HUES64 (cell line): Measurements from ENCODE around the gene PSME1.
A peak's percentile ranks its signal among the peaks of the same experiment; 100 is the strongest.

Experiments used
- H3K27ac ChIP-seq: 2 replicates; pipeline ENCODE4 v1.7.0; 2013; ENCODE audit warnings: low read depth, low read length, inconsistent platforms
- H3K27me3 ChIP-seq: 2 replicates; pipeline ENCODE4 v1.6.1; 2013; ENCODE audit warnings: mild to moderate bottlenecking, low read length; ENCODE audit not compliant: insufficient read depth
- H3K36me3 ChIP-seq: 2 replicates; pipeline ENCODE4 v1.6.1; 2013; ENCODE audit warnings: mild to moderate bottlenecking, low read length; ENCODE audit not compliant: insufficient read depth
- H3K4me1 ChIP-seq: 2 replicates; pipeline ENCODE4 v1.6.1; 2013; ENCODE audit warnings: mild to moderate bottlenecking, low read length, moderate library complexity; ENCODE audit not compliant: insufficient read depth
- H3K4me3 ChIP-seq: 2 replicates; pipeline ENCODE4 v1.5.1; 2013; ENCODE audit warnings: mild to moderate bottlenecking, low read length, moderate library complexity
- H3K9ac ChIP-seq: 2 replicates; pipeline ENCODE4 v1.6.1; 2013; ENCODE audit warnings: mild to moderate bottlenecking, low read depth, low read length
- H3K9me3 ChIP-seq: 2 replicates; pipeline ENCODE4 v1.6.1; 2013; ENCODE audit warnings: low read depth, low read length; ENCODE audit not compliant: insufficient read depth
- WGBS: fragments of 150-250, 120-280 bp; methylation state at CpG from one replicate; pipeline ENCODE4 v1.1.7; 2013; ENCODE audit warnings: missing lambda C conversion rate; 5-methylcytosine and 5-hydroxymethylcytosine counted together

Gene PSME1

DNA sequence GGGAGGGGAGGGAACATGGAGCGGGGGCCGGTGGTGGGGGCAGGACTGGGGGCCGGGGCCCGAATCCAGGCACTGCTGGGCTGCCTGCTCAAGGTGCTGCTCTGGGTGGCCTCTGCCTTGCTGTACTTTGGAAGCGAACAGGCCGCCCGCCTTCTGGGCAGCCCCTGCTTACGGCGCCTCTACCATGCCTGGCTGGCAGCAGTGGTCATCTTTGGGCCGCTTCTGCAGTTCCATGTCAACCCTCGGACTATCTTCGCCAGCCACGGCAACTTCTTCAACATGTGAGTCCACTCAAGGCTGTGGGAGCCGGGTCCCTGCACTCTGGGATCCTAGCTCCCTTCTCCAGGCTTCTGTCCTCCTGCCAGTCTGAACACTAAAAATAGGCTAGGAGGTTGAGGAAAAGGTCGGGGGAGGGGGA, 4.4 kb upstream of the PSME1 start:
- H3K27me3 ChIP-seq = 0 out of 2 replicates have a peak, but pooled peaks cover 1% of the 10 kb centered on the region
- H3K27ac ChIP-seq = no peak overlapping the region
- H3K9me3 ChIP-seq = no peaks in the 10 kb centered on the region
- H3K4me1 ChIP-seq = no peaks in the 10 kb centered on the region
- no peak overlapping the region for H3K9ac ChIP-seq
- no peak overlapping the region for H3K4me3 ChIP-seq
- H3K36me3 ChIP-seq = no peaks in the 10 kb centered on the region
- WGBS = 91% methylated on average over 15 of the region's 15 CpGs

DNA sequence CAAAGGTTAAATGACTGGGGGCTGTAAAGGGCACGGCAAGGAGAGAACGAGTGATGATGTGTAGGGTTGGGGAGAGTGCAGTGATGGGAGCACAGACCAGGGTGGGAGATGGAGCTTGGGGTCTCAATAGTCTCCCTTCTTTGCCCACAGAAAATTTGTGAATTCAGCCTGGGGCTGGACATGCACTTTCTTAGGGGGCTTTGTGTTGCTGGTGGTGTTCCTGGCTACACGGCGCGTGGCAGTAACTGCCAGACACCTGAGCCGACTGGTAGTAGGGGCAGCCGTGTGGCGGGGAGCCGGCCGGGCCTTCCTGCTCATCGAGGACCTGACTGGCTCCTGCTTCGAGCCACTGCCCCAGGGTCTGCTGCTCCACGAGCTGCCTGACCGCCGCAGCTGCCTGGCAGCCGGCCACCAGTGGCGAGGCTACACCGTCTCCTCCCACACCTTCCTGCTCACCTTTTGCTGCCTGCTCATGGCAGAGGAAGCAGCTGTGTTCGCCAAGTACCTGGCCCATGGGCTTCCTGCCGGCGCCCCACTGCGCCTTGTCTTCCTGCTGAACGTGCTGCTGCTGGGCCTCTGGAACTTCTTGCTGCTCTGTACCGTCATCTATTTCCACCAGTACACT, 3.8 kb upstream of the PSME1 start:
- peaks cover under 1% of the 10 kb centered on the region; the same call in 1 of the 2 replicates for H3K36me3 ChIP-seq
- no peaks in the 10 kb centered on the region for H3K4me1 ChIP-seq
- H3K27ac ChIP-seq = no peak overlapping the region
- H3K9ac ChIP-seq = no peak overlapping the region
- WGBS = 90% methylated on average over 24 of the region's 24 CpGs
- no peaks in the 10 kb centered on the region for H3K9me3 ChIP-seq
- no peak overlapping the region for H3K4me3 ChIP-seq
- H3K27me3 ChIP-seq = 0 out of 2 replicates have a peak, but pooled peaks cover 4% of the 10 kb centered on the region

DNA sequence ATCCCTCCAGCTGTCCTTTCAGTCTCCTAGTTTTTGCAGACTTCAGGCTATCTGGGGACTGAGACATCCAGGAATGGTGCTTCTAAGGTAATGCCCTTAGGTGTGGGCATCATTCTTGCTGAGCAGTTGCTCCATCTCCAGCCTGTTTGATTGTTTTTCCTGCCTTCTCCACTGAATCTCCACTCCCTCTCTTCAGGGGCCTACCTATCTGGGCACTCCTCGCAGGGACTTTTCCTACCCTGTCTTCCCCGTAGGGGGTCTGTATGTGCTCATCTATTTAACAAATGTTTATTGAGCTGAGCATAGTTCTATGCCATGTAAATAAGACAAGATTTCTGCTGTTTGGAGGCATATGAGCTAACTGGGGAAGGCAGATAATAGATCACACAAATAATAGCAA, 3.0 kb upstream of the PSME1 start:
- H3K4me1 ChIP-seq = no peaks in the 10 kb centered on the region
- H3K4me3 ChIP-seq = no peak overlapping the region
- H3K9ac ChIP-seq = no peak overlapping the region
- H3K27me3 ChIP-seq = 0 out of 2 replicates have a peak, but pooled peaks cover 4% of the 10 kb centered on the region
- no peaks in the 10 kb centered on the region for H3K9me3 ChIP-seq
- 85% methylated on average over 2 of the region's 2 CpGs for WGBS
- no peak overlapping the region for H3K27ac ChIP-seq
- peaks cover 9% of the 10 kb centered on the region for H3K36me3 ChIP-seq

DNA sequence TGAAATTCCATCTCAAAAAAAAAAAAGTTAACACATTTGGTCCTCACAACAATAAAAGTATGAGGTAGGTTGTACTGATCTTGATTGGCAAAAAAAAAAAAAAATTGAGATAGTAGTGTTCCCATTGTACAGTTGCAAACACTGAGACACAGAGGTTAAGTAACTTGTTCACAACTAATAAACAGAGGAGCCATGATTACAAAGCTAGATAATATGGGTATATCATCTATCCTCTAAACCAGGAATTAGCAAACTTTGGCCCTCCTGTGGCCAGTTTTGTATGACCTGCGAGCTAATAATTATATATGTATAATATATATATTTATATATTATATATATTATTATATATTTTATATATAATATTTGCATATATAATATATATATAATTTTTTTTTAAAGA, 2.3 kb upstream of the PSME1 start:
- peaks cover 16% of the 10 kb centered on the region for H3K36me3 ChIP-seq
- no peaks in the 10 kb centered on the region for H3K4me1 ChIP-seq
- no peaks in the 10 kb centered on the region for H3K9me3 ChIP-seq
- H3K4me3 ChIP-seq = no peak overlapping the region
- no CpG with 5 or more reads among the region's 1 CpG for WGBS
- H3K27me3 ChIP-seq = 0 out of 2 replicates have a peak, but pooled peaks cover 4% of the 10 kb centered on the region
- no peak overlapping the region for H3K27ac ChIP-seq
- H3K9ac ChIP-seq = no peak overlapping the region

DNA sequence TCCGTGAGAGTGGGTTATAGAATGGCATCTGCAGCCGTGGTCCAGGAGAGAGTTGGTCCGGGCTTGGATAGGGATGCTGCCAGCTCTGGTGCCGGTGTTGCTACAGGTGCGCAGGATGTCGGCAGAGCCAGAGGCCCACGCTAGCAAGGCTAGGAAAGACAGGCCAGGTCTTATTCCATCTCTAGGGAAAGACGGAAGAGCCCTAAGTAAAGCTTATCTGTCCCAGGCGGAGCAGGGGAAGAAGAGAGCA, 485 bp upstream of the PSME1 start:
- peak overlapping the region; percentile 61 for H3K9ac ChIP-seq
- H3K4me3 ChIP-seq = peak overlapping the region; percentile 90
- H3K4me1 ChIP-seq = no peaks in the 10 kb centered on the region

DNA sequence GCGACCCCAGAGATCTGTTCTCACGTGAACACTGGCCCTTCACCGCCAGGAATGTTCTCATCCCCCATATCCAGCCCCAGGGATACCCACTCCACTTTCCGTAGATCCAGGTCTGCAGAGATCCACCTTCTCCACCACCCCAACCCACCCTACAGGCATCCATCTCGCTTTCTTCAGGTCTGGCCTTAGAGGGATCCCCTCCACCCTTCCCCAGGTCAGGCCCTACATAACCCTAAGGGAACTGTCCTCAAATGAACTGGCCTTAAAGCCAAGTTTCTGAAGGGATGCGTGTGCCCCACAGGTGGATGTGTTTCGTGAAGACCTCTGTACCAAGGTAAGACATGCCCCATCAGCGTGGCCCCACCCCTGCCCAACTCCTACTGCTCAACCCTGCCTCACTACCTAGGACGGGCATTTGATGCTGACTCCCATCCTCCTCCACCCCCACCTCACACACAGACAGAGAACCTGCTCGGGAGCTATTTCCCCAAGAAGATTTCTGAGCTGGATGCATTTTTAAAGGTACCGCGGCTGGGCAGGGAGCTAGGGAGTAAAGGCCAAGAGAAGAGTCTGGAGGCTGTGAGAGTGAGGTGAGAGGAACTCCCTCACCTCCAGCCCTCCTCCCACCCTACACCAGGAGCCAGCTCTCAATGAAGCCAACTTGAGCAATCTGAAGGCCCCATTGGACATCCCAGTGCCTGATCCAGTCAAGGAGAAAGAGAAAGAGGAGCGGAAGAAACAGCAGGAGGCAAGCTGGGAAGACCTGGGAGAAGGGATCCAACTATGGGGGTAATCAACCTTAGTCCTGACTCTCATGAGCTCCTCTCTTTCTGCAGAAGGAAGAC, 912 bp downstream of the PSME1 start:
- Histone ChIP-seq H3K9ac (peak overlapping the region; percentile 73; the same call in 1 of the 2 replicates), H3K36me3 (peaks cover 28% of the 10 kb centered on the region), H3K4me1 (no peaks in the 10 kb centered on the region), H3K27me3 (0 out of 2 replicates have a peak, but pooled peaks cover 4% of the 10 kb centered on the region), H3K4me3 (peak overlapping the region; percentile 90), H3K9me3 (no peaks in the 10 kb centered on the region), H3K27ac (no peak overlapping the region)
- 35% methylated on average over 13 of the region's 13 CpGs for WGBS

More for the DNA sequence above, 485 bp upstream of the PSME1 start:
- Histone ChIP-seq H3K27ac (no peak overlapping the region), H3K27me3 (0 out of 2 replicates have a peak, but pooled peaks cover 4% of the 10 kb centered on the region), H3K36me3 (peaks cover 28% of the 10 kb centered on the region), H3K9me3 (no peaks in the 10 kb centered on the region)
- WGBS = 10% methylated on average over 9 of the region's 9 CpGs

DNA sequence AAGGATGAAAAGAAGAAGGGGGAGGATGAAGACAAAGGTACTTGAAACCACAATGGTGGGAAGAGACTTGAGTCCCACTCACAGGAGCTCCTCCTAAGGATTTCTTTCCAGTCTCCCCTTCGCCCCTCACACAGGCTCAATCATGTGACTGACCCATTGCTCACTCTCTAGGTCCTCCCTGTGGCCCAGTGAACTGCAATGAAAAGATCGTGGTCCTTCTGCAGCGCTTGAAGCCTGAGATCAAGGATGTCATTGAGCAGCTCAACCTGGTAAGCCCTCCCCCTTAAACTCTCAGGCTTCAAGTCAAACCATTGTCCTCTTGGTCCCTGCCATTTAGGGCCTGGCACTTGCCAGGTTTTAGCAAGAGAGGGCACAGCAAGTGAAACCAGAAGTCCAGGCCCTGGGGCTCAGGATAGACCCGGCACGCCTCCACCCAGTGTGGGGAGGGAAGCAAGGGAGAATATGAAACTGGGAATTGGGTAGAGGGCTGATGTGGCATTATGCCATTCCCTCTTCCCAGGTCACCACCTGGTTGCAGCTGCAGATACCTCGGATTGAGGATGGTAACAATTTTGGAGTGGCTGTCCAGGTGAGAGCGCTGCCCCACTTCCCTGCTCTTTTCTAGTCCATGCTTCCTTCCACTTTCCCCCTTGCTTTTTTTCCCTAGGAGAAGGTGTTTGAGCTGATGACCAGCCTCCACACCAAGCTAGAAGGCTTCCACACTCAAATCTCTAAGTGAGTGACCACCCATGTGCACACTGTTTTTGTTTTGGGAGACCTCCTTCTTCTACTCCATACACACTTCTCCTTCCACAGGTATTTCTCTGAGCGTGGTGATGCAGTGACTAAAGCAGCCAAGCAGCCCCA, 1.8 kb downstream of the PSME1 start:
- Histone ChIP-seq H3K9ac (no peak overlapping the region), H3K4me1 (no peaks in the 10 kb centered on the region), H3K9me3 (no peaks in the 10 kb centered on the region), H3K27ac (no peak overlapping the region), H3K4me3 (peak overlapping the region; percentile 90; the same call in 1 of the 2 replicates), H3K36me3 (peaks cover 28% of the 10 kb centered on the region), H3K27me3 (0 out of 2 replicates have a peak, but pooled peaks cover 4% of the 10 kb centered on the region)
- 93% methylated on average over 8 of the region's 8 CpGs for WGBS

DNA sequence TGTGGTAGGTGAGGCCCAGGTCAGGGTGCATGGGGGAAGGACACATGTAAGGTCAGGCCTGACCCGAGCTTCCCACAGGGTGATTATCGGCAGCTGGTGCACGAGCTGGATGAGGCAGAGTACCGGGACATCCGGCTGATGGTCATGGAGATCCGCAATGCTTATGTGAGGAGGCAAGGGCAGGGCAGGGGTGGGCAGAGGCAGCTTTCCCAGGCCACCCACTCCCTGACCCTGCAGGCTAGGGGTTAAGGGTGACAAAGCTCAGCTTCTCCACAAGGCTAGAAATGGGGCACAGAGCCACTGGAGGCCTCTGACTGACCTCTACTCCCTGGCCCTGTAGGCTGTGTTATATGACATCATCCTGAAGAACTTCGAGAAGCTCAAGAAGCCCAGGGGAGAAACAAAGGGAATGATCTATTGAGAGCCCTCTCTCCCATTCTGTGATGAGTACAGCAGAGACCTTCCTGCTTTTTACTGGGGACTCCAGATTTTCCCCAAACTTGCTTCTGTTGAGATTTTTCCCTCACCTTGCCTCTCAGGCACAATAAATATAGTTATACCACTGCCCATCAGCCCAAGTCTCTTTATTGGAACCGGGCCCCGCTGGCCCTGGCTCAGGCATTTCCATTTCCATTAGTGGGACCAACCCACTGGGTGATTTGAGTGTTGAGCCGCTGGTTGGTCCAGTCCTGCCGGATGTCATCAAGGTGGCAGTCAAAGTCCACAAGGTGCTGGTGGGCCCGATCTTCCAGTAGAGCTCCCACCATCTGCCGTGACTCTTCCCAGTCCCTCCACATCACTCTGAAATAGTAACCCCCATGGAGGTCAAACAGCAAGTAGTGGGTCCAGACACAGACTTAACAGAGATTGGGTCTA, 2.6 kb downstream of the PSME1 start:
- H3K27me3 ChIP-seq = 0 out of 2 replicates have a peak, but pooled peaks cover 4% of the 10 kb centered on the region
- WGBS = 97% methylated on average over 13 of the region's 13 CpGs
- H3K4me3 ChIP-seq = no peak overlapping the region
- no peak overlapping the region for H3K27ac ChIP-seq
- peaks cover 31% of the 10 kb centered on the region for H3K36me3 ChIP-seq
- H3K9ac ChIP-seq = no peak overlapping the region
- H3K9me3 ChIP-seq = no peaks in the 10 kb centered on the region
- H3K4me1 ChIP-seq = no peaks in the 10 kb centered on the region

DNA sequence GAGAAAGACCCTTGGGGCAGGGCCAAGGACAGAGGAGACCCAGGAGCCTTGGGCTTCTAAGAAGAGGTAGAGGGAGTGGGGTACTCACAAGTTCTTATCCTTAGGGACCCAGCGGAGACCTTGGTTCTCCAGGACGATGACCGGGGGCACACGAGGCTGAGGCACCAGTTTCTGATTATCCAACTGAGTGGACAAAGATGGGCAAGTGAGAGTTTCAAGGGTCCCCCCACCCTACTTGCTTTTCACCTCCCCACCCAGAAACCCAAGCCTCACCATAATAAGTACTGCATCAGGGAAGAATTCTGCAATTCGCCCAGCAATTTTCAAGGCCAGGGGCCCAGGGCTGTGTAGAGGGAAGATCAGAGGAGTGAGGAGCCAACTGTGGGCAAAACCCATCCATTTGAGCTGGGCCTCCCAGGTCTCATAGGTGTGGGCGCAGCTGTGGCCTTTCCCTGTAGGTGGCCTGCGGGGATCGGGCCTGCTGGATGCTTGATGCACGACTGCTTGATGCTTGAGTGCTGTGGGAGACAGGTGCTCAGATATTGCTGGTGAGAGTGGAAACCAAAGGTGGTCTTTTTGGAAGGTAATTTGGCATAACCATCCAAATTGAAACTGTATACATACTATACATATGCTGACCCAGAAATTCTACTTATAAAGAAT, 3.4 kb downstream of the PSME1 start:
- no peaks in the 10 kb centered on the region for H3K4me1 ChIP-seq
- no peak overlapping the region for H3K9ac ChIP-seq
- H3K27ac ChIP-seq = no peak overlapping the region
- H3K27me3 ChIP-seq = 0 out of 2 replicates have a peak, but pooled peaks cover 4% of the 10 kb centered on the region
- H3K36me3 ChIP-seq = peaks cover 39% of the 10 kb centered on the region
- no peaks in the 10 kb centered on the region for H3K9me3 ChIP-seq
- H3K4me3 ChIP-seq = peak overlapping the region; percentile 74
- WGBS = 88% methylated on average over 9 of the region's 9 CpGs
